ENCODE measurements around the gene SLC29A4. TPM values are rescaled to one million over a fixed set of nuclear protein-coding genes. Genes with fewer than 3 reads are reported as not detected.
"Not testable (repeated sequence)": the region's sequence is repeated elsewhere in the genome, so short reads cannot be mapped to it uniquely, and the experiment has no call there.

Gene SLC29A4
- total RNA-seq, 1 donor from 2014 or later, result 8.2 TPM

GRCh38 chr7:5291301-5291700 lies 8.6 kb downstream of the SLC29A4 start:
- no peak for DNase-seq (ENCODE audit: low read depth)
- no peak overlapping the region for H3K4me3 ChIP-seq (ENCODE audit: low read depth, low read length)
- TF ChIP-seq CTCF (conservative IDR thresholded peaks at IDR 0.05; ENCODE audit: low read depth, low read length), result no peak

GRCh38 chr7:5291711-5292335 lies 9.1 kb downstream of the SLC29A4 start:
- DNase-seq (ENCODE audit: low read depth), result not testable (repeated sequence)

GRCh38 chr7:5294169-5294987 lies 11.6 kb downstream of the SLC29A4 start:
- no peak for DNase-seq (ENCODE audit: low read depth)
- no peak for TF ChIP-seq CTCF (conservative IDR thresholded peaks at IDR 0.05; ENCODE audit: low read depth, low read length)
- no peak overlapping the region for H3K4me3 ChIP-seq (ENCODE audit: low read depth, low read length)

More at GRCh38 chr7:5291711-5292335, 9.1 kb downstream of the SLC29A4 start:
- H3K4me3 ChIP-seq (ENCODE audit: low read depth, low read length), result not testable (repeated sequence)

- no peak for TF ChIP-seq CTCF (conservative IDR thresholded peaks at IDR 0.05; ENCODE audit: low read depth, low read length)
- no peak for DNase-seq (ENCODE audit: low read depth)
- H3K4me3 ChIP-seq (ENCODE audit: low read depth, low read length), result no peak overlapping the region
Measured at GRCh38 chr7:5295039-5296014, 12.6 kb downstream of the SLC29A4 start.

GRCh38 chr7:5296015-5296610 lies 13.4 kb downstream of the SLC29A4 start:
- no peak for DNase-seq (ENCODE audit: low read depth)
- no peak for TF ChIP-seq CTCF (conservative IDR thresholded peaks at IDR 0.05; ENCODE audit: low read depth, low read length)
- H3K4me3 ChIP-seq (ENCODE audit: low read depth, low read length), result no peak overlapping the region

GRCh38 chr7:5296611-5297226 lies 14.0 kb downstream of the SLC29A4 start:
- no peak for TF ChIP-seq CTCF (conservative IDR thresholded peaks at IDR 0.05; ENCODE audit: low read depth, low read length)

More at GRCh38 chr7:5296611-5297226, 14.0 kb downstream of the SLC29A4 start:
- DNase-seq (ENCODE audit: low read depth), result no peak
- no peak overlapping the region for H3K4me3 ChIP-seq (ENCODE audit: low read depth, low read length)
